GM19467 (cell line): ENCODE results near the gene SALL1.

Experiments
- ATAC-seq: cut with Tn5 transposase; IDR thresholded peaks from one replicate; pipeline ENCODE4 v1.9.1; 2021; ENCODE audit warnings: mild to moderate bottlenecking, moderate library complexity; ENCODE audit not compliant: unreplicated experiment

Gene SALL1

GRCh38 chr16:51114382-51114781 lies 36.7 kb downstream of the SALL1 start:
- ATAC-seq: no peak

- no peak for ATAC-seq
Observed at GRCh38 chr16:51113236-51114125, 37.6 kb downstream of the SALL1 start.

GRCh38 chr16:51112323-51112722 lies 38.7 kb downstream of the SALL1 start:
- no peak for ATAC-seq

- ATAC-seq: no peak
Observed at GRCh38 chr16:51111759-51112158, 39.3 kb downstream of the SALL1 start.

GRCh38 chr16:51110700-51111157 lies 40.3 kb downstream of the SALL1 start:
- no peak for ATAC-seq

- ATAC-seq: no peak
Observed at GRCh38 chr16:51109173-51109572, 41.9 kb downstream of the SALL1 start.

- ATAC-seq: no peak
Observed at GRCh38 chr16:51107742-51108141, 43.3 kb downstream of the SALL1 start.

- ATAC-seq: no peak
Observed at GRCh38 chr16:51106535-51106934, 44.5 kb downstream of the SALL1 start.

- ATAC-seq: no peak
Observed at GRCh38 chr16:51103590-51103989, 47.5 kb downstream of the SALL1 start.

GRCh38 chr16:51097729-51098128 lies 53.3 kb downstream of the SALL1 start:
- ATAC-seq: no peak

- no peak for ATAC-seq
Observed at GRCh38 chr16:51095890-51096626, 55.0 kb downstream of the SALL1 start.

- no peak for ATAC-seq
Observed at GRCh38 chr16:51095084-51095881, 55.8 kb downstream of the SALL1 start.

GRCh38 chr16:51093726-51094280 lies 57.3 kb downstream of the SALL1 start:
- no peak for ATAC-seq
